GM18858 (cell line): ENCODE results near the gene GUSB.

Experiments used
- ATAC-seq: cut with Tn5 transposase; IDR thresholded peaks from one replicate; pipeline ENCODE4 v1.9.1; 2021; ENCODE audit not compliant: unreplicated experiment

Gene GUSB

DNA sequence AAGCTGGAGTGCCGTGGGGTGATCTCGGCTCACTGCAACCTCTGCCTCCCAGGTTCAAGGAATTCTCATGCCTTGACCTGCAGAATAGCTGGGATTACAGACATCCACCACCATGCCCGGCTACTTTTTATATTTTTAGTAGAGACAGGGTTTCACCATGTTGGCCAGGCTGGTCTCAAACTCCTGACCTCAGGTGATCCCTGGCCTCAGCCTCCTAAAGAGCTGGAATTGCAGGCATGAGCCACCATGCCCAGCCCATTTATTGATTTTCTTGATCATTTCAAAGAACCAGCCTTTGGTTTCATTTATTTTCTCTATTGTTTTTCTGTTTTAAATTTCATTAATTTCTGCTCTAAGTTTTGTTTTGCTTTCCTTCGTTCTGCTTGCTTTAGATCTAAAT lies 50.3 kb downstream of the GUSB start:
- no peak for ATAC-seq

- ATAC-seq: no peak
Measured at GRCh38 chr7:65927489-65928448, 54.2 kb downstream of the GUSB start.

GRCh38 chr7:65926588-65926987 lies 55.4 kb downstream of the GUSB start:
- ATAC-seq: no peak

- ATAC-seq: no peak
Measured at GRCh38 chr7:65925040-65925439, 57.0 kb downstream of the GUSB start.

GRCh38 chr7:65924193-65924592 lies 57.8 kb downstream of the GUSB start:
- ATAC-seq: no peak

- no peak for ATAC-seq
Measured at GRCh38 chr7:65923316-65923715, 58.7 kb downstream of the GUSB start.

- ATAC-seq: peak; percentile 61
Measured at GRCh38 chr7:65915921-65916657, 65.9 kb downstream of the GUSB start.

- ATAC-seq: no peak
Measured at GRCh38 chr7:65912237-65912636, 69.8 kb downstream of the GUSB start.
